Endodermal cell (in vitro differentiated cells): ENCODE data around the gene TMED4. TPM values are rescaled to one million over a fixed set of nuclear protein-coding genes. Genes with fewer than 3 reads are reported as not detected.

Experiments used
- DNase-seq: peaks from one replicate; pipeline ENCODE4 v3.0.0-alpha.2; 2017
- H3K27ac ChIP-seq: 2 replicates; pipeline ENCODE4 v1.5.1; 2013; ENCODE audit warnings: mild to moderate bottlenecking, low read depth, low read length, moderate library complexity
- H3K27me3 ChIP-seq: 2 replicates; pipeline ENCODE4 v1.6.1; 2013; ENCODE audit warnings: mild to moderate bottlenecking, low read length, moderate library complexity; ENCODE audit not compliant: insufficient read depth, control insufficient read depth, poor library complexity, severe bottlenecking
- H3K36me3 ChIP-seq: 2 replicates; pipeline ENCODE4 v1.7.0; 2013; ENCODE audit warnings: mild to moderate bottlenecking, low read length, moderate library complexity; ENCODE audit not compliant: control insufficient read depth, insufficient read depth
- H3K4me1 ChIP-seq: one replicate; pipeline ENCODE4 v1.7.0; 2013; ENCODE audit warnings: low read length; ENCODE audit not compliant: control insufficient read depth, insufficient read depth
- H3K4me3 ChIP-seq: 2 replicates; pipeline ENCODE4 v1.5.1; 2013; ENCODE audit warnings: mild to moderate bottlenecking, low read length, moderate library complexity
- H3K9ac ChIP-seq: 2 replicates; pipeline ENCODE4 v1.6.1; 2013; ENCODE audit warnings: mild to moderate bottlenecking, low read length, moderate library complexity; ENCODE audit not compliant: poor library complexity, severe bottlenecking; ENCODE audit errors: extremely low read depth
- H3K9me3 ChIP-seq: 2 replicates; pipeline ENCODE4 v1.6.1; 2013; ENCODE audit warnings: mild to moderate bottlenecking, low read length, moderate library complexity; ENCODE audit not compliant: control insufficient read depth
- H3K27ac Mint-ChIP-seq: 2 replicates; pipeline ENCODE4 v1.8.0; 2020; ENCODE audit warnings: mixed read lengths
- H3K27me3 Mint-ChIP-seq: 2 replicates; pipeline ENCODE4 v1.8.0; 2021; ENCODE audit warnings: mild to moderate bottlenecking, mixed read lengths; ENCODE audit not compliant: insufficient read depth
- H3K36me3 Mint-ChIP-seq: 2 replicates; pipeline ENCODE4 v1.8.0; 2020; ENCODE audit warnings: low read depth, mixed read lengths
- H3K4me1 Mint-ChIP-seq: 2 replicates; pipeline ENCODE4 v1.8.0; 2020; ENCODE audit warnings: mixed read lengths
- H3K4me3 Mint-ChIP-seq: 2 replicates; pipeline ENCODE4 v1.8.0; 2020; ENCODE audit warnings: mild to moderate bottlenecking, moderate library complexity, mixed read lengths
- H3K9me3 Mint-ChIP-seq: 2 replicates; pipeline ENCODE4 v1.8.0; 2020; ENCODE audit warnings: mild to moderate bottlenecking, mixed read lengths
- WGBS, 2 experiments: methylation state at CpG; one replicate each; pipeline versions ENCODE4 v1.1.5 to v1.1.7; 2013; ENCODE audit warnings: missing lambda C conversion rate in 2 of 2, mixed read lengths in 1 of 2; ENCODE audit not compliant: insufficient coverage in 1 of 2, insufficient read length in 1 of 2; 5-methylcytosine and 5-hydroxymethylcytosine counted together
- total RNA-seq, 2 donors: library from RNA; stranded (reverse); fragmentation: NEBNext Ultra II Directional in 1 of 2; extraction: Animal tissue kit (Norgen Biotek cat#: 25700) in 1 of 2; gene quantifications; 2 replicates in 1 of 2; 3 replicates in 1 of 2; pipeline ENCODE4 v1.2.1, GENCODE V29; 2021
- TF ChIP-seq, protein P1 (sequence below): fragments of 200-600 bp; sonication (generic); conservative IDR thresholded peaks from 2 replicates; pipeline ENCODE4 v1.5.0; 2021; ENCODE audit warnings: antibody characterized with exemption, mild to moderate bottlenecking

The TMED4 gene
- total RNA-seq, 2 donors from 2014 or later = 75.4 to 109 TPM

DNA sequence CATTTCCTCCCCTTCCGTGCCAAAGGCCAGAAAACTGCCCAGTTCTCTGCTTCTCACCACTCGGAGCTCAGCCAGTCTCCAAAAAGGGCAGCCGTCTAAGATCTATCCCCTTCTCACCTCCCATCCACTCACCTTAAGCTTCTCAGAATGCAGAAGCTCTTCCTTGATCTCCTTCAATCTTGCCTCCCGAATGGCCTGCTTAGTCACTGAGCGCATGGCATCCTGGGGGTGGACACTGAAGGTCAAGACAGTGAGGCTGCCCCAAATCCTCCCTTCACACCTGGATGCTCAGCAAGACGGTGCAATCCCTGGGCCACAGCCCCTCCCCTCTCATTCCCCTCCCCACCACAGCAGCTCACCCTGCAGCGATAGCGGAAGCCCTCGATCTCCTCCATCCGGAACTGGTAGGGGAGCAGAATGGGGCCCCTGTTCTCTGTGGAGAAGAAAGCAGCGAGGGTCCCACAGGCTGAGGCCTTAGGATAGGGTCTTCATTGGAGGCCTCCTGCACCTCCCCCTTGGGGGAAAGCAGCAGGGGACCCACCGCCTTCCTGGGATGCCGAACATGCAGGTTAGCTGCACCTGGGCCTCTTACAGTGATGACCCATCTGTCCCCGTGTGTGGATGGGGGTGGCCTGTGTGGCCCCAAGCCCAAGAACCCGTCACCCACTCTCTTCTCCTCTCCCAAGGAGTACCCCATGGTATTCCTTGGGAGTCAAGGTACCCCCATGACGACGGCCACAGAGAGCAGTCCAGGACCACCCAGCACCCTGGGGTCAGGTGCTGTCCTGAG is 13.1 kb downstream of the TMED4 start:
- Histone ChIP-seq H3K27ac (no peak overlapping the region), H3K9me3 (no peaks in the 10 kb centered on the region), H3K36me3 (peaks cover 79% of the 10 kb centered on the region), H3K27me3 (no peaks in the 10 kb centered on the region), H3K9ac (no peak overlapping the region), H3K4me3 (no peak overlapping the region), H3K4me1 (no peaks in the 10 kb centered on the region)
- peaks cover 9% of the 10 kb centered on the region for H3K4me1 Mint-ChIP-seq
- H3K27me3 Mint-ChIP-seq = no peaks in the 10 kb centered on the region
- TF ChIP-seq, protein P1, sequence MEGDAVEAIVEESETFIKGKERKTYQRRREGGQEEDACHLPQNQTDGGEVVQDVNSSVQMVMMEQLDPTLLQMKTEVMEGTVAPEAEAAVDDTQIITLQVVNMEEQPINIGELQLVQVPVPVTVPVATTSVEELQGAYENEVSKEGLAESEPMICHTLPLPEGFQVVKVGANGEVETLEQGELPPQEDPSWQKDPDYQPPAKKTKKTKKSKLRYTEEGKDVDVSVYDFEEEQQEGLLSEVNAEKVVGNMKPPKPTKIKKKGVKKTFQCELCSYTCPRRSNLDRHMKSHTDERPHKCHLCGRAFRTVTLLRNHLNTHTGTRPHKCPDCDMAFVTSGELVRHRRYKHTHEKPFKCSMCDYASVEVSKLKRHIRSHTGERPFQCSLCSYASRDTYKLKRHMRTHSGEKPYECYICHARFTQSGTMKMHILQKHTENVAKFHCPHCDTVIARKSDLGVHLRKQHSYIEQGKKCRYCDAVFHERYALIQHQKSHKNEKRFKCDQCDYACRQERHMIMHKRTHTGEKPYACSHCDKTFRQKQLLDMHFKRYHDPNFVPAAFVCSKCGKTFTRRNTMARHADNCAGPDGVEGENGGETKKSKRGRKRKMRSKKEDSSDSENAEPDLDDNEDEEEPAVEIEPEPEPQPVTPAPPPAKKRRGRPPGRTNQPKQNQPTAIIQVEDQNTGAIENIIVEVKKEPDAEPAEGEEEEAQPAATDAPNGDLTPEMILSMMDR = no peak
- WGBS, 2 experiments = 94 to 99% methylated on average over 9 to 17 of the region's 17 CpGs
- H3K27ac Mint-ChIP-seq = no peak overlapping the region
- peak; percentile 30 for DNase-seq
- H3K9me3 Mint-ChIP-seq = no peaks in the 10 kb centered on the region
- H3K36me3 Mint-ChIP-seq = peaks cover 77% of the 10 kb centered on the region
- no peak overlapping the region for H3K4me3 Mint-ChIP-seq

GRCh38 chr7:44567884-44568283 is 14.1 kb downstream of the TMED4 start:
- Mint-ChIP-seq H3K27ac (no peak overlapping the region), H3K27me3 (no peaks in the 10 kb centered on the region), H3K4me1 (peaks cover 5% of the 10 kb centered on the region), H3K4me3 (no peak overlapping the region), H3K36me3 (peaks cover 83% of the 10 kb centered on the region), H3K9me3 (no peaks in the 10 kb centered on the region)
- DNase-seq = no peak
- WGBS, 2 experiments = 93% methylated on average over 6 of the region's 6 CpGs
- Histone ChIP-seq H3K36me3 (peaks cover 87% of the 10 kb centered on the region), H3K4me3 (no peak overlapping the region), H3K9ac (no peak overlapping the region), H3K27ac (no peak overlapping the region), H3K4me1 (no peaks in the 10 kb centered on the region), H3K9me3 (no peaks in the 10 kb centered on the region), H3K27me3 (no peaks in the 10 kb centered on the region)
- TF ChIP-seq, protein P1 = no peak

GRCh38 chr7:44566680-44567079 is 15.4 kb downstream of the TMED4 start:
- peaks cover 71% of the 10 kb centered on the region for H3K36me3 Mint-ChIP-seq
- H3K36me3 ChIP-seq = peaks cover 75% of the 10 kb centered on the region
- DNase-seq = no peak

More at GRCh38 chr7:44566680-44567079, 15.4 kb downstream of the TMED4 start:
- Histone ChIP-seq H3K9me3 (no peaks in the 10 kb centered on the region), H3K9ac (no peak overlapping the region), H3K27me3 (no peaks in the 10 kb centered on the region), H3K27ac (no peak overlapping the region), H3K4me1 (peaks cover 2% of the 10 kb centered on the region), H3K4me3 (no peak overlapping the region)
- H3K4me1 Mint-ChIP-seq = peaks cover 3% of the 10 kb centered on the region
- no peak overlapping the region for H3K27ac Mint-ChIP-seq
- no peaks in the 10 kb centered on the region for H3K9me3 Mint-ChIP-seq
- H3K27me3 Mint-ChIP-seq = no peaks in the 10 kb centered on the region
- 92 to 100% methylated on average over 1 to 5 of the region's 5 CpGs for WGBS, 2 experiments
- H3K4me3 Mint-ChIP-seq = no peak overlapping the region
- TF ChIP-seq, protein P1 = no peak
